Adipocyte (in vitro differentiated cells): ENCODE data around the gene UROC1.

ENCODE experiments used
- DNase-seq: peaks from one replicate; pipeline ENCODE4 v3.0.0-alpha.2; 2015; ENCODE audit warnings: low read depth
- H3K27me3 ChIP-seq: replicated peaks from 2 replicates; pipeline ENCODE4 v1.7.0; 2013; ENCODE audit warnings: mild to moderate bottlenecking, low read length, moderate library complexity; ENCODE audit not compliant: control insufficient read depth, insufficient read depth
- H3K36me3 ChIP-seq: 2 replicates; pipeline ENCODE4 v1.7.0; 2013; ENCODE audit warnings: low read length, mild to moderate bottlenecking, moderate library complexity; ENCODE audit not compliant: control insufficient read depth, insufficient read depth, severe bottlenecking
- H3K4me1 ChIP-seq: 2 replicates; pipeline ENCODE4 v1.7.0; 2013; ENCODE audit warnings: mild to moderate bottlenecking, low read length, moderate library complexity; ENCODE audit not compliant: control insufficient read depth, insufficient read depth
- H3K4me3 ChIP-seq: 2 replicates; pipeline ENCODE4 v1.7.0; 2013; ENCODE audit warnings: mild to moderate bottlenecking, low read length, moderate library complexity
- H3K9ac ChIP-seq: 2 replicates; pipeline ENCODE4 v1.7.0; 2013; ENCODE audit warnings: mild to moderate bottlenecking, low read length, moderate library complexity
- H3K9me3 ChIP-seq: 2 replicates; pipeline ENCODE4 v1.7.0; 2013; ENCODE audit warnings: mild to moderate bottlenecking, low read length, moderate library complexity; ENCODE audit not compliant: control insufficient read depth

Gene UROC1

GRCh38 chr3:126439346-126439967, 78.1 kb downstream of the UROC1 start:
- Histone ChIP-seq H3K27me3 (no peaks in the 10 kb centered on the region), H3K9ac (no peak overlapping the region), H3K4me3 (no peak overlapping the region), H3K4me1 (no peaks in the 10 kb centered on the region), H3K9me3 (no peaks in the 10 kb centered on the region), H3K36me3 (peaks cover 63% of the 10 kb centered on the region)
- DNase-seq: no peak

- H3K36me3 ChIP-seq: peaks cover 63% of the 10 kb centered on the region
- H3K4me3 ChIP-seq: no peak overlapping the region
- H3K4me1 ChIP-seq: no peaks in the 10 kb centered on the region
- DNase-seq: no peak
- H3K9me3 ChIP-seq: no peaks in the 10 kb centered on the region
- H3K9ac ChIP-seq: no peak overlapping the region
- no peaks in the 10 kb centered on the region for H3K27me3 ChIP-seq
These were observed 78.8 kb downstream of the UROC1 start for GRCh38 chr3:126438746-126439145.

DNA sequence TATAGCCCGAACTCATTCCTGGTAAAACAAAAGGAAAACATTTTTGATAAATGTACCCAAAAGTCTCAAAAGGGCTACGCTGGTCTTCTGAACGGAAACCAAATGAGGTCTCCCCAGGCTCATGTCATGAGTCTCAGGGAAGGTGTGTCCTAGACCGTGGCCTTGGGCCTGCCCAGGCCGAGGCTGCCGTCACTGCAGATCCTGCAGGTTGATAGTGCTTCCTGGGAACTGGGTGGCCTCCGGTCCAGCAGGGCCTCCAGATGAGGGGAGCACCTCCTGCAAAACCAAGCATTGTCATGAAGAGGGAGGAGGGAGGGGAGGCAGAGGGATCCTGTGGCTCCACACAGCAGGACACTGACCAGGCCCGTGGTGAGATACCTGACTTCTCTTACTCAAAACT, 79.4 kb downstream of the UROC1 start:
- H3K4me1 ChIP-seq: no peaks in the 10 kb centered on the region
- peaks cover 63% of the 10 kb centered on the region for H3K36me3 ChIP-seq
- H3K27me3 ChIP-seq: no peaks in the 10 kb centered on the region
- H3K4me3 ChIP-seq: no peak overlapping the region
- H3K9me3 ChIP-seq: no peaks in the 10 kb centered on the region
- H3K9ac ChIP-seq: no peak overlapping the region
- no peak for DNase-seq

- Histone ChIP-seq H3K4me1 (peaks cover 3% of the 10 kb centered on the region), H3K4me3 (no peak overlapping the region), H3K9ac (no peak overlapping the region), H3K27me3 (no peaks in the 10 kb centered on the region), H3K9me3 (no peaks in the 10 kb centered on the region), H3K36me3 (peaks cover 57% of the 10 kb centered on the region)
- no peak for DNase-seq
These were observed 80.5 kb downstream of the UROC1 start for GRCh38 chr3:126436826-126437717.

GRCh38 chr3:126435456-126436315, 81.9 kb downstream of the UROC1 start:
- H3K27me3 ChIP-seq: no peaks in the 10 kb centered on the region
- peaks cover 3% of the 10 kb centered on the region for H3K4me1 ChIP-seq
- no peak for DNase-seq
- H3K9ac ChIP-seq: no peak overlapping the region
- H3K9me3 ChIP-seq: no peaks in the 10 kb centered on the region
- peaks cover 51% of the 10 kb centered on the region for H3K36me3 ChIP-seq
- no peak overlapping the region for H3K4me3 ChIP-seq

GRCh38 chr3:126434931-126435411, 82.6 kb downstream of the UROC1 start:
- Histone ChIP-seq H3K4me1 (peaks cover 3% of the 10 kb centered on the region), H3K36me3 (peaks cover 48% of the 10 kb centered on the region), H3K9me3 (no peaks in the 10 kb centered on the region), H3K27me3 (no peaks in the 10 kb centered on the region), H3K4me3 (no peak overlapping the region), H3K9ac (no peak overlapping the region)
- DNase-seq: no peak

DNA sequence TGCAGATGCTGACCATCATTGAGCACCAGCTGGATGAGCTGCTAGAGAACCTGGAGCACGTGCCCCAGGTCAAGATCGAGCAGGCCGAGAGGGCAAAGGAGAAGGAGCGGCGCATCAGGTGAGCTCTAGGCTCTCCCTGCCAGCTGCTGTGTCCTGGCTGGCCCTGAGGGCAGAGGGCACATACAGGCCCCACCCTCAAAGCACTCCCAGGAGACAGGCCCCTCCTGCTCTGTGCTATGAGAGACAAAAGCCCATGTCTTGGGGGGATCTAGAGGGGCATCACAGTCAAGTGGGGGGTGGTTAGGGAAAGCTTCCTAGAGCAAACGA, 83.3 kb downstream of the UROC1 start:
- no peak overlapping the region for H3K4me3 ChIP-seq
- H3K9me3 ChIP-seq: no peaks in the 10 kb centered on the region
- H3K36me3 ChIP-seq: peaks cover 40% of the 10 kb centered on the region
- H3K9ac ChIP-seq: no peak overlapping the region
- DNase-seq: no peak
- no peaks in the 10 kb centered on the region for H3K27me3 ChIP-seq
- H3K4me1 ChIP-seq: peaks cover 3% of the 10 kb centered on the region

DNA sequence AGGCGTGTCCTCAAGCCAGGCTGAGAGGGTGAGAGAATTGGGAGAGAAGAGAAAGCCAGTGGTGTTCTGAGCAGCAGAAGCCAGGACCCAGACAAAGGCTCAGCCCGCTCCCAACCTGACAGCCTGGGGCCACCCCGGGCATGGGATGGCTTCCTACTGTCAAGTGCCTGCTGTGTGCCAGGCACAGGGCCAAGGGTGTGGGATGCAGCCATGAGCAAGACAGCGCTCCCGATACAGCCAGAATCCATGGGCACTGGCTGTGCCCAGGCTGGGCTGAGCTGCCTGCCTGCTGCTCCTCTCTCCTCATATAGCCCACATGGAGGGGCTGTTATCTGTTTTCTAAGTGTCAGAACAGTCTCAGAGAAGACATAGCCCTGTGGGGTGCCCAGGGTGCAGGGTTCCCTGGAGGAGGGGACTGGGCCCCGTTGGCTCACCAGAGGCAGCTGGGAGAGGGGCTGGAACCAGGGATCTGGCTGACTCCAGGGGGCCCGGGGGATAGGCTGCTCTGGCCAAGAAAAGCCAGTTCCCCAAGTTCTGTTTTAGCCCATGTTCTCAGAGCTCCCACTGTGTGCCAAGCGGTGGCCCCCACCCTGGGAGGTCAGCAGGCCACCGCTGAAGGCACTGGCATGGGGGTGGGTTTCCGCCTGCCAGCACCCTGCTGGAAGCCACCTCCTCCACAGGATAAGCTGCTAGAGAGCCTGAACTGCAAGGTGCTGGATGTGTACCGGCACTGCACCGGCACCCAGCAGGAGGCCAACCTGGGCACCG, 83.9 kb downstream of the UROC1 start:
- DNase-seq: no peak
- Histone ChIP-seq H3K36me3 (peaks cover 35% of the 10 kb centered on the region), H3K4me1 (peaks cover 3% of the 10 kb centered on the region), H3K27me3 (no peaks in the 10 kb centered on the region), H3K9me3 (no peaks in the 10 kb centered on the region), H3K4me3 (no peak overlapping the region), H3K9ac (no peak overlapping the region)

DNA sequence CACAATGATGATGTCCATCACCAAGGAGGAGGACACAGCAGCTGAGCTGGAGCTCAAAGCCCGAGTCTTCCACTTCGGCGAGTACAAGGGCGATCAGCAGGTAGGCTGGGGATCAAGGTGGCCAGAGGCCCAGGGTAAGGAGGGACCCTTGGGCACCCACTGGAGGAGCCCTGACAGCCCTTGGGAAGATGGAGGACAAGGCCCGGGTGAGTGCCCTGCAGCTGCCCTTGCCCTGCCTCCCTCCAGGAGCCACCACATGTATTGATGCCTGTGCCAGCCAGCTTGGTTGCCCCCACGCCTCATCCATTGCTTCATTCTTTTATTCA, 84.5 kb downstream of the UROC1 start:
- DNase-seq: no peak

GRCh38 chr3:126432361-126433104, 85.0 kb downstream of the UROC1 start:
- H3K9me3 ChIP-seq: peaks cover 4% of the 10 kb centered on the region
- H3K4me1 ChIP-seq: peaks cover 3% of the 10 kb centered on the region
- H3K4me3 ChIP-seq: no peak overlapping the region
- H3K27me3 ChIP-seq: no peaks in the 10 kb centered on the region
- no peak overlapping the region for H3K9ac ChIP-seq
- DNase-seq: no peak
- peaks cover 23% of the 10 kb centered on the region for H3K36me3 ChIP-seq

More for the DNA sequence above, 84.5 kb downstream of the UROC1 start:
- H3K4me1 ChIP-seq: peaks cover 3% of the 10 kb centered on the region
- no peak overlapping the region for H3K4me3 ChIP-seq
- peaks cover 29% of the 10 kb centered on the region for H3K36me3 ChIP-seq
- H3K9me3 ChIP-seq: no peaks in the 10 kb centered on the region
- H3K27me3 ChIP-seq: no peaks in the 10 kb centered on the region
- H3K9ac ChIP-seq: no peak overlapping the region
